ENCODE measurements around the gene NADSYN1.

Gene NADSYN1

GRCh38 chr11:71491531-71491930, 38.5 kb downstream of the NADSYN1 start:
- DNase-seq (ENCODE audit: insufficient read length, low spot score), result no peak

GRCh38 chr11:71491940-71492339, 38.9 kb downstream of the NADSYN1 start:
- no peak for DNase-seq (ENCODE audit: insufficient read length, low spot score)
- FAIRE-seq, result no peak
- no peak for TF ChIP-seq CTCF (IDR thresholded peaks at IDR 0.05; ENCODE audit: insufficient read depth, missing control alignments)

More at GRCh38 chr11:71491531-71491930, 38.5 kb downstream of the NADSYN1 start:
- FAIRE-seq, result no peak
- TF ChIP-seq CTCF (IDR thresholded peaks at IDR 0.05; ENCODE audit: insufficient read depth, missing control alignments), result no peak

- FAIRE-seq (no peak), DNase-seq (ENCODE audit: insufficient read length, low spot score) (no peak)
- TF ChIP-seq CTCF (IDR thresholded peaks at IDR 0.05; ENCODE audit: insufficient read depth, missing control alignments), result no peak
These were observed 42.6 kb downstream of the NADSYN1 start for GRCh38 chr11:71495286-71496230.

GRCh38 chr11:71496421-71496820, 43.4 kb downstream of the NADSYN1 start:
- FAIRE-seq (no peak), DNase-seq (ENCODE audit: insufficient read length, low spot score) (no peak)
- no peak for TF ChIP-seq CTCF (IDR thresholded peaks at IDR 0.05; ENCODE audit: insufficient read depth, missing control alignments)

GRCh38 chr11:71498091-71498490, 45.1 kb downstream of the NADSYN1 start:
- FAIRE-seq (no peak), DNase-seq (ENCODE audit: insufficient read length, low spot score) (no peak)
- TF ChIP-seq CTCF (IDR thresholded peaks at IDR 0.05; ENCODE audit: insufficient read depth, missing control alignments), result no peak

GRCh38 chr11:71499125-71499524, 46.1 kb downstream of the NADSYN1 start:
- FAIRE-seq (no peak), DNase-seq (ENCODE audit: insufficient read length, low spot score) (no peak)
- no peak for TF ChIP-seq CTCF (IDR thresholded peaks at IDR 0.05; ENCODE audit: insufficient read depth, missing control alignments)

- DNase-seq (ENCODE audit: insufficient read length, low spot score) (no peak), FAIRE-seq (no peak)
- no peak for TF ChIP-seq CTCF (IDR thresholded peaks at IDR 0.05; ENCODE audit: insufficient read depth, missing control alignments)
These were observed 46.5 kb downstream of the NADSYN1 start for GRCh38 chr11:71499546-71499945.
